Endothelial cell of hepatic sinusoid (primary cell): Measurements from ENCODE around the gene KLHL25.

ENCODE experiments used
- in situ Hi-C: cut with HindIII; loops from 2 replicates; pipeline ENCODE4 v1.10.0; 2017; ENCODE audit warnings: low sequenced_read_pairs

KLHL25 gene

GRCh38 chr15:85794598-85795336 lies at the start of gene KLHL25:
Gene KLHL25, minus strand, starts transcription at chr15:85794925. Its CDS starts 25,115 bp downstream, at chr15:85769810.
- in situ Hi-C loops = no loop called here

- in situ Hi-C loops = no loop called here
Measured at GRCh38 chr15:85840802-85841152, 46.1 kb upstream of the KLHL25 start.

- in situ Hi-C loops = no loop called here
Measured at GRCh38 chr15:85840079-85840801, 45.5 kb upstream of the KLHL25 start.

- in situ Hi-C loops = loop anchor here (10.0 kb wide), 1 partner anchor 65 kb away; no protein-coding TSS in a partner anchor
Measured at GRCh38 chr15:85839643-85840042, 44.9 kb upstream of the KLHL25 start.

- in situ Hi-C loops = loop anchor here (10.0 kb wide), 1 partner anchor 64 kb away; no protein-coding TSS in a partner anchor
Measured at GRCh38 chr15:85838655-85839054, 43.9 kb upstream of the KLHL25 start.

GRCh38 chr15:85837881-85838280 lies 43.2 kb upstream of the KLHL25 start:
- in situ Hi-C loops = loop anchor here (10.0 kb wide), 1 partner anchor 63 kb away; no protein-coding TSS in a partner anchor

- in situ Hi-C loops = loop anchor here (10.0 kb wide), 1 partner anchor 62 kb away; no protein-coding TSS in a partner anchor
Measured at GRCh38 chr15:85837011-85837433, 42.3 kb upstream of the KLHL25 start.

GRCh38 chr15:85834651-85835050 lies 39.9 kb upstream of the KLHL25 start:
- in situ Hi-C loops = loop anchor here (10.0 kb wide), 1 partner anchor 60 kb away; no protein-coding TSS in a partner anchor

GRCh38 chr15:85832394-85832793 lies 37.7 kb upstream of the KLHL25 start:
- in situ Hi-C loops = loop anchor here (10.0 kb wide), 1 partner anchor 58 kb away; no protein-coding TSS in a partner anchor

- in situ Hi-C loops = loop anchor here (10.0 kb wide), 1 partner anchor 57 kb away; no protein-coding TSS in a partner anchor
Measured at GRCh38 chr15:85831415-85832113, 36.8 kb upstream of the KLHL25 start.

GRCh38 chr15:85829754-85830153 lies 35.0 kb upstream of the KLHL25 start:
- in situ Hi-C loops = loop anchor here (10.0 kb wide), 1 partner anchor 55 kb away; no protein-coding TSS in a partner anchor

- in situ Hi-C loops = no loop called here
Measured at GRCh38 chr15:85828874-85829273, 34.1 kb upstream of the KLHL25 start.

GRCh38 chr15:85828126-85828525 lies 33.4 kb upstream of the KLHL25 start:
- in situ Hi-C loops = no loop called here

- in situ Hi-C loops = no loop called here
Measured at GRCh38 chr15:85826756-85827515, 32.2 kb upstream of the KLHL25 start.

GRCh38 chr15:85825719-85826118 lies 31.0 kb upstream of the KLHL25 start:
- in situ Hi-C loops = no loop called here

GRCh38 chr15:85825118-85825517 lies 30.4 kb upstream of the KLHL25 start:
- in situ Hi-C loops = no loop called here

GRCh38 chr15:85821545-85821944 lies 26.8 kb upstream of the KLHL25 start:
- in situ Hi-C loops = no loop called here

GRCh38 chr15:85819938-85820337 lies 25.2 kb upstream of the KLHL25 start:
- in situ Hi-C loops = loop anchor here (5.0 kb wide), 1 partner anchor 63 kb away; no protein-coding TSS in a partner anchor

GRCh38 chr15:85813234-85813633 lies 18.5 kb upstream of the KLHL25 start:
- in situ Hi-C loops = no loop called here

- in situ Hi-C loops = no loop called here
Measured at GRCh38 chr15:85810075-85810474, 15.3 kb upstream of the KLHL25 start.
